Fibroblast of the conjunctiva (primary cell): ENCODE results near the gene ASCL1.

Experiments used
- DNase-seq: peaks from one replicate; pipeline ENCODE4 v3.0.0-alpha.2; 2010; ENCODE audit warnings: low read depth

The ASCL1 gene

GRCh38 chr12:102977945-102978706, 20.7 kb downstream of the ASCL1 start:
- DNase-seq = no peak

GRCh38 chr12:102980350-102980749, 22.9 kb downstream of the ASCL1 start:
- no peak for DNase-seq

- DNase-seq = no peak
Observed at GRCh38 chr12:102990419-102990818, 32.9 kb downstream of the ASCL1 start.

- no peak for DNase-seq
Observed at GRCh38 chr12:102992297-102992696, 34.8 kb downstream of the ASCL1 start.

- DNase-seq = no peak
Observed at GRCh38 chr12:102992720-102993119, 35.2 kb downstream of the ASCL1 start.

- no peak for DNase-seq
Observed at GRCh38 chr12:102993537-102993936, 36.1 kb downstream of the ASCL1 start.

GRCh38 chr12:102995372-102995771, 37.9 kb downstream of the ASCL1 start:
- no peak for DNase-seq
